AG04450 (cell line): ENCODE results near the gene SLC27A1. TPM values are rescaled to one million over a fixed set of nuclear protein-coding genes. Genes with fewer than 3 reads are reported as not detected.

Experiments
- CTCF ChIA-PET: fragments of 300-600, 350-600 bp; formaldehyde crosslinking; extraction: SDS; loops from one replicate; lab custom pipeline; 2022; ENCODE audit warnings: antibody characterized with exemption, inconsistent platforms; lab: Charles Lee
- POLR2A ChIA-PET: fragments of 350-600 bp; formaldehyde crosslinking; extraction: SDS; loops from one replicate; lab custom pipeline; 2021; ENCODE audit warnings: antibody characterized with exemption, inconsistent platforms; lab: Yijun Ruan, JAX
- DNase-seq: peaks from one replicate; pipeline ENCODE4 v3.0.0-alpha.2; 2011; ENCODE audit warnings: low read depth, low spot score
- H3K27ac ChIP-seq: one replicate; pipeline ENCODE4 v1.5.1; 2012; ENCODE audit warnings: low read depth, low read length, control low read depth
- H3K27me3 ChIP-seq: one replicate; pipeline ENCODE4 v1.6.0; 2012; ENCODE audit warnings: low read length; ENCODE audit not compliant: control insufficient read depth, insufficient read depth
- H3K4me3 ChIP-seq: 2 replicates; pipeline ENCODE4 v1.5.1; 2011; ENCODE audit warnings: mild to moderate bottlenecking, low read depth, low read length, control low read depth
- H3K9me3 ChIP-seq: 2 replicates; pipeline ENCODE4 v1.5.1; 2012; ENCODE audit warnings: low read length; ENCODE audit not compliant: control insufficient read depth, insufficient read depth
- polyA plus RNA-seq: library from polyadenylated mRNA; depleted of rRNA; stranded (reverse); fragments of >200 nt; gene quantifications from 2 replicates; pipeline ENCODE4 v1.2.3, GENCODE V29; 2011
- TF ChIP-seq, protein P1 (sequence below): IDR thresholded peaks from 2 replicates; pipeline ENCODE4 v1.5.1; 2011; ENCODE audit warnings: low read depth, low read length, control low read depth, inconsistent platforms

SLC27A1 gene
- polyA plus RNA-seq, 1 experiment = 8.3 TPM

DNA sequence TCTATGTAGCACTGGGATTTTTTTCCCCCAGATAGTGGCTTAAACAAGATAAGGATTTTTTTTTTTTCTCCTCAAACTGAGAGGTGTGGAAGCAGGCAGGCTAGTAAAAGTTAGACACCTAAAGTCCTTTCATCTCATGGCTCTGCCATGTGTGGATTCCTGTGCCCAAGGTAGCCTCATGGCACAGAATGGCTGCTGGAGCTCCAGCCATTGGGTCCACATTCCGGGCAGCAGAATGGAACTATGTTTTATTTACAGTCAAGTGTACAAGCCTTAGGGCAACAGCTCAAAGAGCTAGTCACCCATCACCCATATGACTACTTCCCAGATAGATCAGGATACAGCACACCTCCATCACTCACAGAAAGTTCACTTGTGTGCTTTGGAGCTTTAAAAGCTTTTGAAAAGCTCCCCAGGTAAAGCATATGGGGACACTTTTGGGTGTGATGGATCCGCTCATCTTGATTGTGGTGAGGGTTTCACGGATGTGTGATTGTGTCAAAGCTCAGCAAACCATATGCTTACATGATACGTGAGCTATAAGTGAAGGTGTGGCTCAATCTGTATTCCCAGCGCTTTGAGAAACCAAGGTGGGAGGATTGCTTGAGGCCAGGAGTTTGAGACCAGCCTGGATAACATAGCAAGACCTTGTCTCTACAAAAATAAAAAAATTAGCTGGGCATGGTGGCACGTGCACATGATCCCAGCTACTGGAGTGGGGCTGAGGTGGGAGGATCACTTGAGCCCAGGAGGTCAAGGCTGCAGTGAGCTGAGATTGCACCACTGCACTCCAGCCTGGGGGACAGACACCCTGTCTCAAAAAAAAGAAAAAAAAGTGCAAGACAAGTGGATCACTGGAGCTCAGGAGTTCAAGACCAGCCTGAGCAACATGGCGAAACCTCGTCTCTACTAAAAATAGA lies 59.2 kb downstream of the SLC27A1 start:
- TF ChIP-seq, protein P1, sequence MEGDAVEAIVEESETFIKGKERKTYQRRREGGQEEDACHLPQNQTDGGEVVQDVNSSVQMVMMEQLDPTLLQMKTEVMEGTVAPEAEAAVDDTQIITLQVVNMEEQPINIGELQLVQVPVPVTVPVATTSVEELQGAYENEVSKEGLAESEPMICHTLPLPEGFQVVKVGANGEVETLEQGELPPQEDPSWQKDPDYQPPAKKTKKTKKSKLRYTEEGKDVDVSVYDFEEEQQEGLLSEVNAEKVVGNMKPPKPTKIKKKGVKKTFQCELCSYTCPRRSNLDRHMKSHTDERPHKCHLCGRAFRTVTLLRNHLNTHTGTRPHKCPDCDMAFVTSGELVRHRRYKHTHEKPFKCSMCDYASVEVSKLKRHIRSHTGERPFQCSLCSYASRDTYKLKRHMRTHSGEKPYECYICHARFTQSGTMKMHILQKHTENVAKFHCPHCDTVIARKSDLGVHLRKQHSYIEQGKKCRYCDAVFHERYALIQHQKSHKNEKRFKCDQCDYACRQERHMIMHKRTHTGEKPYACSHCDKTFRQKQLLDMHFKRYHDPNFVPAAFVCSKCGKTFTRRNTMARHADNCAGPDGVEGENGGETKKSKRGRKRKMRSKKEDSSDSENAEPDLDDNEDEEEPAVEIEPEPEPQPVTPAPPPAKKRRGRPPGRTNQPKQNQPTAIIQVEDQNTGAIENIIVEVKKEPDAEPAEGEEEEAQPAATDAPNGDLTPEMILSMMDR = no peak
- no peak for DNase-seq
- Histone ChIP-seq H3K4me3 (no peak overlapping the region), H3K27ac (no peak overlapping the region), H3K27me3 (no peaks in the 10 kb centered on the region), H3K9me3 (peaks cover 17% of the 10 kb centered on the region)
- POLR2A ChIA-PET = interaction anchor here (0.5 kb wide), 1 partner anchor 13 kb away, joined by 3 read pairs; no protein-coding TSS in a partner anchor
- CTCF ChIA-PET = interaction anchor here (0.6 kb wide), 1 partner anchor 268 kb away, joined by 3 read pairs; no protein-coding TSS in a partner anchor

DNA sequence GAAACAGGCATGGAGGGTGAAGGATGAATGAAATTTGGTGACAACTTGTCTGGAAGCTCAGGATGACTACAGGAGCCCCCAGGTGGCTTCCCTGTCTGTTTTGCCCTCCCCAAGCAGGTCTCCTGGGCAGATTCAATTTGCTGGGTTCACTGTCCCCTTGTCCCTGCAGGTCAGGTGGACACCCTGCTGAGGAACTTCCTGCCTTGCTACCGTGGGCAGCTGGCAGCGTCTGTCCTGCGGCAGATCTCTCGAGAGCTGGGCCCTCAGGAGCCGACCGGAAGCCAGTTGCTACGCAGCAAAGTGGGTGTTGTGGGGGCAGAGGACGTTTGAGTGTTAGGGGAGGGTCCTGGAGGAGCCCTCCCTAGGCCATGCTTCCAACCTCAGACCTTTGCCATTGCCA lies 60.3 kb downstream of the SLC27A1 start:
- TF ChIP-seq, protein P1 = no peak
- no peak for DNase-seq
- H3K27ac ChIP-seq = no peak overlapping the region
- ChIA-PET CTCF (interaction anchor here (0.5 kb wide), 1 partner anchor 97 kb away, joined by 3 read pairs; no protein-coding TSS in a partner anchor), POLR2A (interaction anchor here (0.7 kb wide), 1 partner anchor 1258 kb away, joined by 3 read pairs; no protein-coding TSS in a partner anchor)
- H3K9me3 ChIP-seq = peaks cover 11% of the 10 kb centered on the region
- H3K27me3 ChIP-seq = no peaks in the 10 kb centered on the region
- no peak overlapping the region for H3K4me3 ChIP-seq

DNA sequence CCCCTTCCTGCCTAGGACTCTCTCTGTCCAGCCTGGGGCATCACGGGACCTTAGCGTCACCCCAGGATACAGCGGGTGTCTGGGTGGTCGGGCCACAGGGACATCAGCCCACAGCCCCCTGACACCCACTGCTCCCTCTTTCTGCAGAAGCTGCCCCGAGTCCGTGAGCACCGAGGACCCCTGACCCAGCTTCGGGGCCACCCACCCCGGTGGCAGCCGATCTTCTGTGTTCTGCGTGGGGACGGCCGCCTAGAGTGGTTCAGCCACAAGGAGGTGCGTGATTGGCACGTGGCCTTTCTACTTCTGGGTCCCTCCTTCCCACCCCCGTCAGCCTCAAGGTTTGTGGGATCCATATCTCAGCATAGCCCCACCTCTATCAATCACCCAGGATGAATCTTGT lies 61.8 kb downstream of the SLC27A1 start:
- TF ChIP-seq, protein P1 = no peak
- H3K9me3 ChIP-seq = peaks cover 11% of the 10 kb centered on the region
- ChIA-PET POLR2A (interaction anchor here (0.8 kb wide), 1 partner anchor 21 kb away, joined by 3 read pairs; the partner anchor contains the start of gene PGLS), CTCF (no interaction called here)
- no peak overlapping the region for H3K4me3 ChIP-seq
- DNase-seq = no peak
- no peak overlapping the region for H3K27ac ChIP-seq
- H3K27me3 ChIP-seq = no peaks in the 10 kb centered on the region

DNA sequence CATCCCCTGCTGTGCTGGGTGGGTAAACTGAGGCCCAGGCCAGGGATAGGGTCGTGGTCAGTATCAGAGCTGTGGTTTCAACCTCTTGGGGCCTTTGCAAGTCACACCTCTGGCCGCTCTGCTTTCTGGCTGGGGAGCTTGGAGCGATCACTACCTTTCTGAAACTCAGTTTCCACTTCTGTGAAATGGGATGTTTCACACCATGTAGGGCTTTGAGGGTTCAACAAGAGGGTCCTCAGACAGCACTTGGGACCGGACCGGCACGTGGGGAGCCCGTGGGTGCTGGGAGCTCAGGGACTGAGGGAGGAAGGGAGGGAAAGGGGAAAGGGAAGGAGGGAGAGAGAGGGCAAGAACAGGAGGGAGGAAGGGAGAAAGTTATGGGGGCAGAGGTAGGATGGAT lies 62.2 kb downstream of the SLC27A1 start:
- TF ChIP-seq, protein P1 = no peak
- Histone ChIP-seq H3K9me3 (peaks cover 11% of the 10 kb centered on the region), H3K27me3 (no peaks in the 10 kb centered on the region), H3K27ac (no peak overlapping the region), H3K4me3 (no peak overlapping the region)
- ChIA-PET CTCF (no interaction called here), POLR2A (interaction anchor here (0.8 kb wide), 1 partner anchor 21 kb away, joined by 3 read pairs; the partner anchor contains the start of gene PGLS)
- no peak for DNase-seq

DNA sequence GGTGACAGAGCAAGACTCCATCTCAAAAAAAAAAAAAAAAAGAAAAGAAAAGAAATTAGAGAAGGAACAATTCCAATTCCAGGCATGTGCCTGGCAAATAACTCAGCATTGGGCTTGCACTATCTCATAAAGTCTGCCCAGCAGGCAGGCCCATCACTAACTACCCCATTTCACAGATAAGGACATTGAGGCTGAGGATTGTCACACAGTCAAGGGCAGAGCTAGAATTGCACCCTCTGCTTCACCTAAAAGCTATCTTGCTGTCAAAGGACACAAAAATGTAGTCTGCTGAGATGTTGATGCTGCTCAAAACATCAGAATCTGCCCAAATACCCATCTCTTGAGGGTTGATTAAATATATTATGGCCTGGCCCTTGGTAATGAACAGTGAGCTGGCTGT lies 64.4 kb downstream of the SLC27A1 start:
- POLR2A ChIA-PET = no interaction called here
- TF ChIP-seq, protein P1 = no peak
- H3K27me3 ChIP-seq = no peaks in the 10 kb centered on the region
- H3K27ac ChIP-seq = no peak overlapping the region
- no peak for DNase-seq
- no peak overlapping the region for H3K4me3 ChIP-seq
- CTCF ChIA-PET = no interaction called here
- peaks cover under 1% of the 10 kb centered on the region; the same call in 1 of the 2 replicates for H3K9me3 ChIP-seq
